GM23338 (cell line): ENCODE data around the gene ADAMTS17.

ENCODE experiments used
- CREB1 ChIP-seq: fragments of 250-450 bp; sonication (Bioruptor Pico); IDR thresholded peaks from 2 replicates; pipeline ENCODE4 v1.5.0; 2020; ENCODE audit warnings: low read depth, mild to moderate bottlenecking, moderate library complexity
- CTCF ChIP-seq, 2 experiments: fragments of 200-600 bp in 1 of 2; sonication (generic) in 1 of 2; conservative IDR thresholded peaks; 2 replicates each; pipeline versions ENCODE4 v1.5.1 to v1.6.1; 2016 to 2017; ENCODE audit warnings: antibody characterized with exemption in 2 of 2, low read depth in 2 of 2, mild to moderate bottlenecking in 2 of 2, moderate library complexity in 1 of 2
- ETS1 ChIP-seq: IDR thresholded peaks from 2 replicates; pipeline ENCODE4 v1.6.1; 2016; ENCODE audit warnings: antibody characterized with exemption
- EZH2 ChIP-seq: fragments of 200-600 bp; sonication (generic); IDR thresholded peaks from one replicate; pipeline ENCODE4 v1.8.0; 2017; ENCODE audit warnings: antibody characterized with exemption, mild to moderate bottlenecking, low read depth; ENCODE audit not compliant: unreplicated experiment
- NANOG ChIP-seq: IDR thresholded peaks from 2 replicates; pipeline ENCODE4 v1.6.1; 2016; ENCODE audit warnings: antibody characterized with exemption, borderline replicate concordance
- POLR2AphosphoS5 ChIP-seq: IDR thresholded peaks from 2 replicates; pipeline ENCODE4 v1.6.1; 2016; ENCODE audit warnings: antibody characterized with exemption, low read depth
- REST ChIP-seq: IDR thresholded peaks from one replicate; pipeline ENCODE4 v1.6.1; 2018; ENCODE audit warnings: antibody characterized with exemption; ENCODE audit not compliant: unreplicated experiment
- ZNF331 ChIP-seq: fragments of 250-450 bp; sonication (Bioruptor Pico); IDR thresholded peaks from 2 replicates; pipeline ENCODE4 v1.5.0; 2020; ENCODE audit warnings: low read depth, mild to moderate bottlenecking, moderate library complexity

- TF ChIP-seq CREB1, result no peak
- TF ChIP-seq EZH2, result no peak
- TF ChIP-seq CTCF (conservative IDR thresholded peaks at IDR 0.05; ENCODE audit: low read depth in 2 of 2), result no peak
- no peak for TF ChIP-seq REST
- TF ChIP-seq POLR2AphosphoS5, result no peak
- no peak for TF ChIP-seq ZNF331 (CRISPR knock-in tag)
- no peak for TF ChIP-seq ETS1
- TF ChIP-seq NANOG, result no peak
Measured at GRCh38 chr15:100295939-100296565, 45.7 kb downstream of the ADAMTS17 start.
